ENCODE data around the gene FOXK2. TPM values are rescaled to one million over a fixed set of nuclear protein-coding genes. Genes with fewer than 3 reads are reported as not detected.

FOXK2 gene
- total RNA-seq, 2 donors from 2014 or later, result 27.8 to 40.3 TPM

- Histone ChIP-seq H3K4me1 (peaks cover 0 to 49% of the 10 kb centered on the region in 2 donors), H3K9me3 (no peaks in the 10 kb centered on the region), H3K4me3 (no peak overlapping the region), H3K36me3 (peaks cover 40% of the 10 kb centered on the region), H3K27ac (peak overlapping the region in 1 of 2 donors; percentile 49), H3K27me3 (no peaks in the 10 kb centered on the region)
- TF ChIP-seq CTCF (IDR thresholded peaks at IDR 0.05), result no peak
- no peak for DNase-seq (ENCODE audit: low spot score)
These were observed 83.6 kb downstream of the FOXK2 start for GRCh38 chr17:82602986-82603710.

DNA sequence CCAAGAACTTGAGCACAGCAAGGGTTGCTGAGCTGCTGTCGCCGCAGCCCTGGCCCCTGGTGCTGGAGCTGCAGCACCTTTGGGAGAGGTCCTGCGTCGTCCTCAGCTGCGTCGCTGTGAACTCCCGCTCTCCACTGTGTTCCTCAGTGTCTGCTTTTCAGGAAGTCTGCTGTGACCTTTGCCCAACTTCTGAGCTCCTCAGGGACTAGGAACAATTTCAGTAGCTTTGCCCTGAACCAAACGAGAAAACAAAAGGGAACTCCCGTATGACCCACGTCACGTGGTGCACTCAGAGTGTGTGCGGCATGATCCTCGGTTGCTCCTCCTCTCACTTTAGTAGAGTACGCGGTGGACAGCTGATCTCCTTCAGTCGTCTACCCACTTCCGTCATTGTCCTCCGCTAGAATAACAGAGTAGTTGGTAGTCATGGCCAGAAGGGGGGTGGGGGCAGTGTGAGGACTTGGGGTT is 84.5 kb downstream of the FOXK2 start:
- DNase-seq (ENCODE audit: low spot score), result peak; percentile 84
- TF ChIP-seq CTCF (IDR thresholded peaks at IDR 0.05), result no peak
- peaks cover 0 to 43% of the 10 kb centered on the region in 2 donors for H3K4me1 ChIP-seq
- H3K27ac ChIP-seq, result peak overlapping the region; percentile 35 to 49
- H3K4me3 ChIP-seq, result no peak overlapping the region
- H3K9me3 ChIP-seq, result no peaks in the 10 kb centered on the region
- H3K36me3 ChIP-seq, result peaks cover 40% of the 10 kb centered on the region
- H3K27me3 ChIP-seq, result no peaks in the 10 kb centered on the region

DNA sequence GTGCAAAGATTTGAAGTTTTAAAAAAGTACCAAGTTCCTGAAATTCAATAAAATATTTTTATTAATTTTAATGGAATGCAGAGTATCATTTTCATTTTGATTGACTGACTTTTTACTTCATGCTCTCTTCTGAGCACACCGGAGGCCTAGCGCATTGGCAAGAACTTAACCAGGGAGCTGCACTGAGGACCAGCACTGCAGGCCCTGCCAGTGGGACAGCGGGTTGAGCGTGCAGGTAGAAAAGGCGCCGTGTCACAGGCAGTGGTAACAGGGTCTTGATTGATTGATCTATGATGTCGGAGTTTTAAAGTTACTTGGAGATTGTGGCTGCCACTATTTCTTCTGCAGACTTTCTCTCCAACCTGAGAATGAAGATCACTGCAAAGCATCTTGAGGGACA is 85.0 kb downstream of the FOXK2 start:
- Histone ChIP-seq H3K27me3 (no peaks in the 10 kb centered on the region), H3K36me3 (peaks cover 45% of the 10 kb centered on the region), H3K27ac (peak overlapping the region in 1 of 2 donors; percentile 49), H3K4me3 (no peak overlapping the region), H3K9me3 (no peaks in the 10 kb centered on the region), H3K4me1 (peaks cover 0 to 38% of the 10 kb centered on the region in 2 donors)
- TF ChIP-seq CTCF (IDR thresholded peaks at IDR 0.05), result no peak
- no peak for DNase-seq (ENCODE audit: low spot score)

DNA sequence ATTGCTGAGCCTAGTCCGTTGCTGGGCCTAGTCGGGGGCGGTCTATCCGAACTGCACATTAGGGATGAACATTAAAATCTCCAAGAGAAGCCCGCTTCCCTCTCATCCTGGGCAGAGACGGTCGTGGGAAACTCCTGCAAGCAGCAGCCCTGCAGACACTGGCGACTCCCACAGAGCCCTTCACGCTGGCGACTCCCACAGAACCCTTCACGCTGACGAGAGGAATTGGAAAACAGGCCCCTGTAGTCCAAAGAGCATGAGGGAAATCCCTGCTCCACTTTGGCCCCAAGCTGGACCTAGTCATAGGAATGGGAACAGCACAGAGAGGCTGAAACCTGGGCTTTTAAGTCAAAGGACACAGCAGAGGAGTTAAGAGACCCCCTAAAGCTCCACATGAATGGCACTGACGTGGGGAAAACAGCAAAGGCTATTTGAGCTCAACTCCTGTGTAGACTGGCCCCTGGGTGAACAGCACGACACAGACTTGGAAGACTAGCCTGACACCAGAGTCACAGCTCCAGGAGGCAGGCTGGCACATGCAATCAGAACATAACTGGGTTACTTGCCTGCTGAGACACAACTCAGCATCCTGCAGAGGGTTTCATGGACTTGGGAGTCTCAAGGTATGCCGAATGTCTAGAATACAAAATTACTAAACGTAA is 86.5 kb downstream of the FOXK2 start:
- TF ChIP-seq CTCF (IDR thresholded peaks at IDR 0.05), result no peak
- H3K27me3 ChIP-seq, result no peaks in the 10 kb centered on the region
- peaks cover 0 to 25% of the 10 kb centered on the region in 2 donors for H3K4me1 ChIP-seq
- H3K36me3 ChIP-seq, result peaks cover 45% of the 10 kb centered on the region
- no peak for DNase-seq (ENCODE audit: low spot score)
- H3K27ac ChIP-seq, result no peak overlapping the region
- H3K4me3 ChIP-seq, result no peak overlapping the region
- H3K9me3 ChIP-seq, result no peaks in the 10 kb centered on the region

DNA sequence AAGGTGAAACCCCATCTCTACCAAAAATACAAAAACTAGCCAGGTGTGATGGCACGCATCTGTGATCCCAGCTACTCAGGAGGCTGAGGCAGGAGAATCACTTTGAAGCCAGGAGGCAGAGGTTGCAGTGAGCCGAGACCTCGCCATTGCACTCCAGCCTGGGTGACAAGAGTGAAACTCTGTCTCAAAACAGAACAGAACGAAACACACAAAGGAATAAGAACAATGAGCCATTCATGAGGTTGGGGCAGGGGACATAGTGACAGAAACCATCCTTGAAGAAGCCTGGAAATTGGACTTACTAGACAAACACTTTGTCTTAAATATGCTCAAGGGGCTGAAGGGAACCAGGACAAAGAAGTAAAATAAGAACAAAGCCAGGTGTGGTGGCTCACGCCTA is 89.3 kb downstream of the FOXK2 start:
- DNase-seq (ENCODE audit: low spot score), result no peak
- Histone ChIP-seq H3K4me1 (peaks cover 0 to 17% of the 10 kb centered on the region in 2 donors), H3K27ac (no peak overlapping the region), H3K27me3 (no peaks in the 10 kb centered on the region), H3K9me3 (no peaks in the 10 kb centered on the region), H3K4me3 (no peak overlapping the region), H3K36me3 (peaks cover 17% of the 10 kb centered on the region)
- no peak for TF ChIP-seq CTCF (IDR thresholded peaks at IDR 0.05)
